PC-3 (cell line): ENCODE measurements around the gene HIRA.

Experiments used
- EZH2 ChIP-seq: fragments of 300-600 bp; sonication (generic); IDR thresholded peaks from one replicate; pipeline ENCODE4 v1.6.1; 2017; ENCODE audit warnings: antibody characterized with exemption, mild to moderate bottlenecking, low read length; ENCODE audit not compliant: unreplicated experiment
- EZH2phosphoT487 ChIP-seq: fragments of 300-600 bp; sonication (generic); IDR thresholded peaks from 2 replicates; pipeline ENCODE4 v1.6.1; 2018; ENCODE audit warnings: mild to moderate bottlenecking, antibody characterized with exemption, low read length, borderline replicate concordance
- TF ChIP-seq, protein P1 (sequence below): fragments of 300-600 bp; sonication (generic); conservative IDR thresholded peaks from 2 replicates; pipeline ENCODE4 v1.5.1; 2017; ENCODE audit warnings: antibody characterized with exemption, low read depth, mild to moderate bottlenecking, low read length

DNA sequence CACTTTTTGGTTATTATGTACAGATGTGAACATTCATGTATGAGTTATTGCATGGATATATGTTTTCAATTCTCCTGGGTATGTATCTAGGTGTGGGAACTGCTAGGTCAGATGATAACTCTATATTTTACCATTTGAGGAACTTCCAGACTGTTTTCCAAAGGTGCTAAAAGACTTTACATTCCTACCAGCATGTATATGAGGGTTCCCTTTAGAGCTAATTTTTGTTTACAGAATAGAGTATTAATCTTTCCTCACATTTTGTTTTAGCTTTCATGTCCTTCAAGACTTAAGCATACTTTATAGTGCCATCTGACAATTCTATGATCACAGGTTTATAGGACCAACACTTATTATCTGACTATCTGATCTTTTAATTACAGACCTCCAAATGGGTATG lies 59.6 kb downstream of the HIRA start:
- no peak for TF ChIP-seq EZH2
- no peak for TF ChIP-seq EZH2phosphoT487
- TF ChIP-seq, protein P1, sequence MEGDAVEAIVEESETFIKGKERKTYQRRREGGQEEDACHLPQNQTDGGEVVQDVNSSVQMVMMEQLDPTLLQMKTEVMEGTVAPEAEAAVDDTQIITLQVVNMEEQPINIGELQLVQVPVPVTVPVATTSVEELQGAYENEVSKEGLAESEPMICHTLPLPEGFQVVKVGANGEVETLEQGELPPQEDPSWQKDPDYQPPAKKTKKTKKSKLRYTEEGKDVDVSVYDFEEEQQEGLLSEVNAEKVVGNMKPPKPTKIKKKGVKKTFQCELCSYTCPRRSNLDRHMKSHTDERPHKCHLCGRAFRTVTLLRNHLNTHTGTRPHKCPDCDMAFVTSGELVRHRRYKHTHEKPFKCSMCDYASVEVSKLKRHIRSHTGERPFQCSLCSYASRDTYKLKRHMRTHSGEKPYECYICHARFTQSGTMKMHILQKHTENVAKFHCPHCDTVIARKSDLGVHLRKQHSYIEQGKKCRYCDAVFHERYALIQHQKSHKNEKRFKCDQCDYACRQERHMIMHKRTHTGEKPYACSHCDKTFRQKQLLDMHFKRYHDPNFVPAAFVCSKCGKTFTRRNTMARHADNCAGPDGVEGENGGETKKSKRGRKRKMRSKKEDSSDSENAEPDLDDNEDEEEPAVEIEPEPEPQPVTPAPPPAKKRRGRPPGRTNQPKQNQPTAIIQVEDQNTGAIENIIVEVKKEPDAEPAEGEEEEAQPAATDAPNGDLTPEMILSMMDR = no peak
